ENCODE results near the gene PLA2G2F.

GRCh38 chr1:20158358-20159070, 19.4 kb downstream of the PLA2G2F start:
- TF ChIP-seq CTCF (IDR thresholded peaks at IDR 0.05) (no peak), POLR2A (IDR thresholded peaks at IDR 0.05) (no peak)

Measured in uterus (tissue), 2 donors.